Measurements from ENCODE around the gene ECHDC1. TPM values are rescaled to one million over a fixed set of nuclear protein-coding genes. Genes with fewer than 3 reads are reported as not detected.
A peak's percentile ranks its signal among the peaks of the same experiment; 100 is the strongest.
"Not testable (repeated sequence)": the region's sequence is repeated elsewhere in the genome, so short reads cannot be mapped to it uniquely, and the experiment has no call there.

ECHDC1 gene
- total RNA-seq, 2 donors from 2014 or later = 46.9 to 53.6 TPM

DNA sequence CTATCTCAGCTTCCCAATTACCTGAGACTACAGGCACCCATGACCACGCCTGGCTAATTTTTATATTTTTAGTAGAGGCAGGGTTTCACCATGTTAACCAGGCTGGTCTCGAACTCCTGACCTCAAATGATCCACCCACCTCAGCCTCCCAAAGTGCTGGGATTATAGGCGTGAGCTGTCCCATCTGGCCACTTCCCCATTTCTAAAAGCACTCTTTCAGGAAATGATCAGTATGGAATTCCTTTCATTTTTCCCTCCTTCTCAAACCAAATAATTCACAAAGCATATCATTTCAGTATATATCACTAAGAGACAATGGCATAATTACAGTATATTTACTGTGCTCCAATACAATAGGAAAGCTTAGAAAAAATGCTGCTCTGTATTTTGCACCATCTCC is 12.2 kb downstream of the ECHDC1 start:
- peaks cover 3 to 10% of the 10 kb centered on the region in 2 donors for H3K36me3 Mint-ChIP-seq (ENCODE audit: insufficient read depth in 2 of 2)
- not testable (repeated sequence) for H3K9me3 Mint-ChIP-seq; H3K27me3 Mint-ChIP-seq (ENCODE audit: low read depth); ATAC-seq (replicated peaks in 1 of 2); H3K4me1 Mint-ChIP-seq (ENCODE audit: low read depth); DNase-seq; H3K27ac Mint-ChIP-seq; H3K4me3 Mint-ChIP-seq

DNA sequence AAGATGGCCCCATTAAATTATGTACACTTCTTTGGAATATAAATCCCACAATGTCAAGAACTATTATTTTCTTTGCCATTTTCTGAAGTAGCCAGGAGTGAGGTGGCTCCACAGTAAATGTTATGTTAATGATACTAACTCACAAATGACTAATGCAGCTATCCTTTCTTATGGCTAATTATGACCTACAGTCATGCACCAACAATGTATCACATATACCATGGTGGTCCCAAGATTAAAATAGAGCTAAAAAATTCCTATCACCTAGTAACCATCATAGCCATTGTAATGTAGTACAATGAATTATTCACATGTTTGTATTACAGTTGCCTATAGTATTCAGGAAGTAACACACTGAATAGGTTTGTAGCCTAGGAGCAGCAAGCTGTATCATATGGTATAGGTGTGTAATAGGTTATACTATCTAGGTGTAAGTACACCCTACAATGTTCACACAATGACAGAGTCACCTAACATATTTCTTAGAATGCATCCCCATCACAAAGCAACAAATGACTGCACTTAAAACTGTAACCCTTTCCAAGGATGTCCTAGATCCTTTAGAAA is 15.3 kb downstream of the ECHDC1 start:
- Mint-ChIP-seq H3K27ac (no peak overlapping the region), H3K4me1 (ENCODE audit: low read depth) (no peaks in the 10 kb centered on the region), H3K36me3 (ENCODE audit: insufficient read depth in 2 of 2) (peaks cover 2 to 18% of the 10 kb centered on the region in 2 donors), H3K27me3 (ENCODE audit: low read depth) (no peaks in the 10 kb centered on the region), H3K9me3 (no peaks in the 10 kb centered on the region), H3K4me3 (no peak overlapping the region)
- no peak for ATAC-seq (replicated peaks in 1 of 2)
- no peak for DNase-seq

DNA sequence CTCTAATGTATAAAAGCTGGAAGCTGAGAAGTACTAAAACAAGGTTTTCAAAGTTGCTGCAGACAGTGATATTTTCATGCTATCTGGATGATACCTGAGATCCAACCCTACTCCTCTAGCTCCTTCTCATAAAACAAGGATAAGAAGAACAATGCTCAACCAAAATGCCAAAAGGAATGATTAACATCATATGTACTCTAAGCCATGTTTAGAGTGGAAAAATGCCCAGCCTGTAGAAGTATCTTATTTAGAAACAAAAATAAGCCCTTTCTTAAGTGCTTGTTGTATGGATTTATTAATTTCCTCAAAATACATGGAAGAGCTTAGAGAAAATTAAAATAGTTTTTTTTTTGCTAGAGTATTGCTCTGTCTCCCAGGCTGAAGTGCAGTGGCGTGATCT is 23.7 kb downstream of the ECHDC1 start:
- Mint-ChIP-seq H3K27me3 (ENCODE audit: low read depth) (no peaks in the 10 kb centered on the region), H3K9me3 (no peaks in the 10 kb centered on the region), H3K36me3 (ENCODE audit: insufficient read depth in 2 of 2) (peaks cover 6 to 8% of the 10 kb centered on the region in 2 donors), H3K27ac (peak overlapping the region; percentile 32), H3K4me3 (no peak overlapping the region), H3K4me1 (ENCODE audit: low read depth) (peaks cover 9% of the 10 kb centered on the region)
- DNase-seq (no peak), ATAC-seq (replicated peaks in 1 of 2) (no peak)

DNA sequence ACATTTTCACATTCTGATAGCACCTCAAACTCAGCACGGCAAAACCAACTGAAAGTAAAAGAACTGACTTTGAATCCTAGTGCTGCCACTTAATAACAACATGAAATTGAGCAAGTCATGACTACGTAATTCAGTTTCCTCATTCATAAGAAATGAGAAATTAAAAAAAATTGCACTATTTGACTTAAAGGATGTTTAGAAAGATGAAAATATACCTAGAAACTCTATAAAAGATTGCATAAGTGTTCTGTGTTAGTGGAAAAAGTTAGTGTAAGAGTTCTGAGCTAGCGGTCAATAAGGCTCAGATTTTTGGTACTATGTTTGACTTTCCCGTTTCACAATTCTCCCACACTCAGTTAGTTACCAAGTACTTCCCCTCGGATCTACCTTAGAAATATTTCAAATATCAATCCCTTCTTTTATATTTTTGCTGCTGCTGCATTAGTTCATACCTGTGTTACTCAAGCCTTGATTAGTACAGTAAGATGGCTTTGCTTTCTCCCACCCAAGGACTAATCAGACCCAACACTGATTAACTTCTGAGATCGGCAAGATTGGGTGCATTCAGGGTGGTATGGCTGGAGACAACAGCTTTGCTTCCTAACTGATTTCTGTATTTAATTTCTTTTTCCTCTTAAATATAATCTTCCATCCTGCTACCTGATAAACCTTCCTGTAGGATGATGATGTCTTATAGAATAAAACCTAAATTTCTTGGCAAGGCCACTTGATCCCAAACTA is 25.9 kb downstream of the ECHDC1 start:
- Mint-ChIP-seq H3K36me3 (ENCODE audit: insufficient read depth in 2 of 2) (peaks cover 6 to 9% of the 10 kb centered on the region in 2 donors), H3K27me3 (ENCODE audit: low read depth) (no peaks in the 10 kb centered on the region), H3K27ac (peak overlapping the region; percentile 61), H3K9me3 (no peaks in the 10 kb centered on the region), H3K4me1 (ENCODE audit: low read depth) (peaks cover 9% of the 10 kb centered on the region), H3K4me3 (no peak overlapping the region)
- ATAC-seq (replicated peaks in 1 of 2) = no peak
- DNase-seq = no peak

GRCh38 chr6:127305741-127306140 is 37.7 kb downstream of the ECHDC1 start:
- Mint-ChIP-seq H3K4me3 (no peak overlapping the region), H3K36me3 (ENCODE audit: insufficient read depth in 2 of 2) (peaks cover 23 to 38% of the 10 kb centered on the region in 2 donors), H3K27me3 (ENCODE audit: low read depth) (no peaks in the 10 kb centered on the region), H3K27ac (peak overlapping the region; percentile 80), H3K4me1 (ENCODE audit: low read depth) (peaks cover 42% of the 10 kb centered on the region), H3K9me3 (peaks cover 13% of the 10 kb centered on the region in 2 donors)
- DNase-seq (no peak), ATAC-seq (replicated peaks in 1 of 2) (no peak)

GRCh38 chr6:127303917-127304316 is 39.5 kb downstream of the ECHDC1 start:
- DNase-seq = no peak
- Mint-ChIP-seq H3K27ac (no peak overlapping the region), H3K36me3 (ENCODE audit: insufficient read depth in 2 of 2) (peaks cover 12 to 27% of the 10 kb centered on the region in 2 donors), H3K27me3 (ENCODE audit: low read depth) (no peaks in the 10 kb centered on the region), H3K4me3 (no peak overlapping the region), H3K4me1 (ENCODE audit: low read depth) (peaks cover 42% of the 10 kb centered on the region), H3K9me3 (peaks cover 4 to 6% of the 10 kb centered on the region in 2 donors)
- no peak for ATAC-seq (replicated peaks in 1 of 2)

DNA sequence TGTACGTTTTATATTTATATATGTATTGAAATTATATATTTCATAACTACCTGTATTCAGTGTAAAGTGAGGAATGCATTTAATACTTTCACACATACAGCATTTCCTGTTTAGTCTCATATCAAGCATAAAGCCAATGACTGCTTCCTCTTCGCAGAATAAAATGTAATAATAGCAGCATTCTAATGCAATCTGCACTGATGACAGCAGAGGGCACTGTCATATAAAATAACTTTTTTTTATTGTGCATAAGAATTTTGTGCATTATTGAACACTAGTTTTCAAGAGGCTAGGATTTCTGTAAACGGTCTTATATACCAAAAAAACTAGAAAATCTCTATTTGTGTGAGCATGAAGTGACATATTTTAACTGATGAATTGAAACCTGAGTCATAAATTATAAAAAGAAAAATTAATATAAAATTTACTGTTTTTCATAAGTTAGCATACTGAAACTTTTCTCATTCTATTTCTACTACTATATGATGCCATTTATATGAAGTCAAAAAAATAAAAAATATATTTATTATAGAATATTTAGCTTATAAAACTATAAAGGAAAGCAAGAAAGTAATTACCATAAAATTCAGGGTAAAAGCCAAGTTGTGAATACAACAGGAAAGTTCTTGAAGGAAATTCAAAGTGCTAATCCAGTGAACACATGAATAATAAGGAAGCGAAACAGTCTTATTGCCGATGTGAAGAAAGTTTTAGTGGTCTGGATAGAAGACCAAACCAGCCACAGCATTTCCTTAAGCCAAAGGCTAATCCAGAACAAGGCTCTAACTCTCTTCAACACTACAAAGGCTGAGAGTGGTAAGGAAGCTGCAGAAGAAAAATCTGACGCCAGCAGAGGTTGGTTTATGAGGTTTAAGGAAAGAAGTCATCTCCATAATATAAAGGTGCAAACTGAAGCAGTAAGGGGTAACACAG is 40.4 kb downstream of the ECHDC1 start:
- no peak overlapping the region for H3K27ac Mint-ChIP-seq
- DNase-seq (peak; percentile 24 to 25), ATAC-seq (replicated peaks in 1 of 2) (no peak)
- H3K4me3 Mint-ChIP-seq = no peak overlapping the region
- H3K36me3 Mint-ChIP-seq (ENCODE audit: insufficient read depth in 2 of 2) = peaks cover 8 to 18% of the 10 kb centered on the region in 2 donors
- H3K9me3 Mint-ChIP-seq = peaks cover 1 to 2% of the 10 kb centered on the region in 2 donors
- no peaks in the 10 kb centered on the region for H3K27me3 Mint-ChIP-seq (ENCODE audit: low read depth)
- H3K4me1 Mint-ChIP-seq (ENCODE audit: low read depth) = peaks cover 41% of the 10 kb centered on the region

- Mint-ChIP-seq H3K27ac (peak overlapping the region; percentile 77), H3K27me3 (ENCODE audit: low read depth) (no peaks in the 10 kb centered on the region), H3K9me3 (no peaks in the 10 kb centered on the region), H3K4me1 (ENCODE audit: low read depth) (peaks cover 29% of the 10 kb centered on the region), H3K36me3 (ENCODE audit: insufficient read depth in 2 of 2) (peaks cover 4 to 7% of the 10 kb centered on the region in 2 donors), H3K4me3 (peak overlapping the region in 1 of 2 donors; percentile 41)
- DNase-seq (no peak), ATAC-seq (replicated peaks in 1 of 2) (no peak)
Measured at GRCh38 chr6:127301199-127301700, 42.2 kb downstream of the ECHDC1 start.

DNA sequence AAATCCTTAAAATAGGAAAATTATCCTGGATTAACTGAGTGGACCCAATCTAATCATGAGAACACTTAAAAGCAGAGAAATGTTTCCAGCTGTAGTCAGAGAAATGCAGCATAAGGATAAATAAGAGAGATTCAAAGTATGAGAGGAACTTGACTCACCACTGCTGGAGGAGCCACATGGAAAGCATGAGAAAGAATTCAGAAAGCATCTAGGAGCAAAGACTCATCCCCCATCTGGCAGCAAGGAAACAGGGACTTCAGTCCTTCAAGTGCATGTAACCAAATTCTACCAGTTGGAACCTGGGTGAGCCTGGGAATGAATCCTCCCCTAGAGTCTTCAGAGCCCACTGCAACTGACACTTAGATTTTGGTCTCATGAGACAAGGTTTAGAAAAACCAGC is 43.0 kb downstream of the ECHDC1 start:
- ATAC-seq (replicated peaks in 1 of 2) (no peak), DNase-seq (no peak)
- Mint-ChIP-seq H3K36me3 (ENCODE audit: insufficient read depth in 2 of 2) (peaks cover under 1 to 2% of the 10 kb centered on the region in 2 donors), H3K9me3 (no peaks in the 10 kb centered on the region), H3K27me3 (ENCODE audit: low read depth) (no peaks in the 10 kb centered on the region), H3K4me3 (no peak overlapping the region), H3K27ac (no peak overlapping the region), H3K4me1 (ENCODE audit: low read depth) (peaks cover 25% of the 10 kb centered on the region)

DNA sequence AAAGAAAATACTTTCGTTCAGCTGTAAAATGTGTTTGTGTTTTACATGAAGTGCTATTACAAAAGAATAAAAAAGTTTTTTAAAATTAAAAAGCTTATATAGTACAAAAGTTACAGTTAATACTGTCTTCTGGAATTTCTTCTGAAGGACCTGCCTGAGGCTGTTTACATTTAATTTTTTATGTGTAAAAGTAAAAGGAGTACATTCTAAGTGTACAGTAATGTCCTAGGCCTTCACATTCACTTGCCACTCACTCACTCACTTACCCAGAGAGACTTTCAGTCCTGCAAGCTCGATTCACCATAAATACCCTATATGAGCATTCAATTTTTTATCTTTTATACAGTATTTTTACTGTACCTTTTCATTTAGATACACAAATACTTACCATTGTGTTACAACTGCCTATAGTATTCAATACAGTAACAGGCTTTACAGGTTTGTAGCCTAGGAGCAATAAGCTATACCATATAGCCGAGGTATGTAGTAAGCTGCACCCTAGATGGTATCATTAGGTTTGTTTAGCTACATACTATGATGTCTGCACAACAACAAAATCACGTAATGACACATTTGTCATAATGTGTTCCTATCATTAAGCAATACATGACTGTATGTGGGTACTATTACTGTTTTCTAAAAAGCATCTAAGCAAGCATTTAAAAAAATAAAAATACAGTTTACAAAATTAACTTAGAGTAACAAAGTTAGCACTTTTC is 43.7 kb downstream of the ECHDC1 start:
- H3K27ac Mint-ChIP-seq = no peak overlapping the region
- no peaks in the 10 kb centered on the region for H3K27me3 Mint-ChIP-seq (ENCODE audit: low read depth)
- DNase-seq (no peak), ATAC-seq (replicated peaks in 1 of 2) (no peak)
- no peak overlapping the region for H3K4me3 Mint-ChIP-seq
- H3K9me3 Mint-ChIP-seq = no peaks in the 10 kb centered on the region
- no peaks in the 10 kb centered on the region for H3K36me3 Mint-ChIP-seq (ENCODE audit: insufficient read depth in 2 of 2)
- peaks cover 18% of the 10 kb centered on the region for H3K4me1 Mint-ChIP-seq (ENCODE audit: low read depth)

DNA sequence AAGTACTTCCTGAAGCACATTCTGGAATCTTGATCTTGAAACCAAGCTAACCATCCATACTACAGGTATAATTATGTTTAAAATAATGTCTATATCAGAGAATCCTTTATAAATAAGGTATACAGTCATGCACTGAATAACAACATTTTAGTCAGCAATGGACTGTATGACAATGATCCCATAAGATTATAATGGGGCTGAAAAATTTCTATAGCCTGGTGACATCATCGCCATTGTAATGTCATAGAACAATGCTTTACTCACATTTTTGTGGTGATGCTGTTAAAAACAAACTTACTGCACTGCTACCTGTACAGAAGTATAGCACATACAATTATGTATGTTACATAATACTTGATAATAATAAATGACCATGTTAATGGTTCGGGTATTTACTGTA is 44.9 kb downstream of the ECHDC1 start:
- Mint-ChIP-seq H3K9me3 (no peaks in the 10 kb centered on the region), H3K4me3 (no peak overlapping the region), H3K4me1 (ENCODE audit: low read depth) (peaks cover 12% of the 10 kb centered on the region), H3K27ac (no peak overlapping the region), H3K27me3 (ENCODE audit: low read depth) (no peaks in the 10 kb centered on the region), H3K36me3 (ENCODE audit: insufficient read depth in 2 of 2) (peaks cover 0 to 1% of the 10 kb centered on the region in 2 donors)
- ATAC-seq (replicated peaks in 1 of 2) (peak in 1 of 2 donors; percentile 45), DNase-seq (no peak)

GRCh38 chr6:127297502-127298070 is 45.8 kb downstream of the ECHDC1 start:
- H3K27ac Mint-ChIP-seq = no peak overlapping the region
- DNase-seq = no peak

More at GRCh38 chr6:127297502-127298070, 45.8 kb downstream of the ECHDC1 start:
- H3K27me3 Mint-ChIP-seq (ENCODE audit: low read depth) = no peaks in the 10 kb centered on the region
- no peak overlapping the region for H3K4me3 Mint-ChIP-seq
- no peak for ATAC-seq (replicated peaks in 1 of 2)
- H3K36me3 Mint-ChIP-seq (ENCODE audit: insufficient read depth in 2 of 2) = peaks cover 1% of the 10 kb centered on the region in 2 donors
- no peaks in the 10 kb centered on the region for H3K9me3 Mint-ChIP-seq
- peaks cover 19% of the 10 kb centered on the region for H3K4me1 Mint-ChIP-seq (ENCODE audit: low read depth)
